OCI-LY1 (cell line): ENCODE data around the gene MTX1.
"Not testable (repeated sequence)": the region's sequence is repeated elsewhere in the genome, so short reads cannot be mapped to it uniquely, and the experiment has no call there.

Source experiments
- CTCF ChIP-seq: fragments of 200-600 bp; sonication (generic), shearing (Covaris generic); IDR thresholded peaks from 2 replicates; pipeline ENCODE4 v1.5.1; 2017; ENCODE audit warnings: mild to moderate bottlenecking, antibody characterized with exemption, low read length, moderate library complexity, mixed read lengths
- EZH2 ChIP-seq: fragments of 200-600 bp; sonication (generic), shearing (Covaris generic); IDR thresholded peaks from 2 replicates; pipeline ENCODE4 v1.8.0; 2017; ENCODE audit warnings: borderline replicate concordance, mixed run types, mild to moderate bottlenecking, antibody characterized with exemption, low read length, moderate library complexity, mixed read lengths

GRCh38 chr1:155212051-155212440 lies 3.6 kb downstream of the MTX1 start:
- TF ChIP-seq EZH2, CTCF: not testable (repeated sequence)
